ENCODE results near the gene JAK1.

DNA sequence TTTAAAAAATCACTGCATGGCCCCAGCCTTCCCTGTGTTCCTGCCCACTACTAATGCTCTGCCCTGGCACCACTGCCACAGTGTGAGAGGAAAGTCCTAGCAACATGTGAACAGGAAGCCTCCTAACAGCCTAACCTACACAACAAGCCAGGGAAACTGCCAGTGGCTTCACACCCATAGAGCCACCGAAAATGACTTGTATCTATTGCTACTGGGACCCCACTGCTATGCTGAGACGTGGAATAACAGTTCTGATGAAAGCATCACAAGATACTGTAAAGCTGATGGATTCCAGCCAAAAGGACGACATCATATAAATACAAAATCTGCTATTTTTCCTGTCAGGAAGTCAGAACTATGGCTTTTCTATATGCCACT, 74.9 kb downstream of the JAK1 start:
- TF ChIP-seq SPI1 (IDR thresholded peaks at IDR 0.05; ENCODE audit: low read depth, low read length) (no peak), POLR2A (IDR thresholded peaks at IDR 0.05; ENCODE audit: low read depth, low read length) (no peak)

Measured in GM12891 (cell line).